HCT116 (cell line): ENCODE data around the gene TRPV2.

Experiments
- ATF3 ChIP-seq: IDR thresholded peaks from 2 replicates; pipeline ENCODE4 v1.6.1; 2012
- CEBPB ChIP-seq: IDR thresholded peaks from 2 replicates; pipeline ENCODE4 v1.6.1; 2012; ENCODE audit warnings: low read depth
- CTCF ChIP-seq, 3 experiments: fragments of 200-600 bp in 1 of 3; sonication (generic) in 1 of 3; IDR thresholded peaks in 2 of 3; conservative IDR thresholded peaks in 1 of 3; 2 replicates each; pipeline ENCODE4 v1.5.1; 2012 to 2017; ENCODE audit warnings: low read depth in 2 of 3, low read length in 2 of 3, antibody characterized with exemption in 1 of 3, borderline replicate concordance in 1 of 3, control low read depth in 1 of 3, mild to moderate bottlenecking in 1 of 3, mixed read lengths in 1 of 3, mixed run types in 1 of 3, moderate library complexity in 1 of 3; ENCODE audit not compliant: insufficient read depth in 1 of 3
- JUND ChIP-seq: IDR thresholded peaks from 2 replicates; pipeline ENCODE4 v1.6.1; 2012
- POLR2A ChIP-seq: IDR thresholded peaks from 2 replicates; pipeline ENCODE4 v1.7.0; 2011; ENCODE audit warnings: borderline replicate concordance; ENCODE audit not compliant: insufficient read depth, insufficient read length; ENCODE audit errors: extremely low read depth
- POLR2AphosphoS5 ChIP-seq: IDR thresholded peaks from 2 replicates; pipeline ENCODE4 v1.6.1; 2011; ENCODE audit warnings: mild to moderate bottlenecking, low read depth, low read length, moderate library complexity
- RAD21 ChIP-seq: IDR thresholded peaks from 2 replicates; pipeline ENCODE4 v1.6.1; 2012; ENCODE audit warnings: low read depth, mild to moderate bottlenecking
- REST ChIP-seq: IDR thresholded peaks from 2 replicates; pipeline ENCODE4 v1.6.1; 2012; ENCODE audit warnings: low read depth
- SIN3A ChIP-seq: IDR thresholded peaks from 2 replicates; pipeline ENCODE4 v1.6.1; 2012; ENCODE audit warnings: low read depth
- SP1 ChIP-seq: IDR thresholded peaks from 2 replicates; pipeline ENCODE4 v1.6.1; 2012; ENCODE audit warnings: low read depth
- YY1 ChIP-seq: IDR thresholded peaks from 2 replicates; pipeline ENCODE4 v1.6.1; 2011; ENCODE audit warnings: low read length, low read depth, moderate library complexity, mild to moderate bottlenecking; ENCODE audit not compliant: insufficient replicate concordance; ENCODE audit errors: extremely low read depth
- ZBTB33 ChIP-seq: IDR thresholded peaks from 2 replicates; pipeline ENCODE4 v1.6.1; 2011; ENCODE audit warnings: mild to moderate bottlenecking, low read length, moderate library complexity; ENCODE audit not compliant: insufficient replicate concordance; ENCODE audit errors: extremely low read depth
- ZNF274 ChIP-seq: fragments of 200-500 bp; sonication (Bioruptor generic); IDR thresholded peaks from 2 replicates; pipeline ENCODE4 v1.6.1; 2014; ENCODE audit warnings: mild to moderate bottlenecking, low read depth, low read length, inconsistent platforms

- TF ChIP-seq YY1 (no peak), CEBPB (no peak), POLR2A (no peak), SIN3A (no peak), ATF3 (no peak), CTCF (IDR thresholded peaks at IDR 0.05 in 2 of 3, conservative IDR thresholded peaks at IDR 0.05 in 1 of 3; ENCODE audit: borderline replicate concordance in 1 of 3, insufficient read depth in 1 of 3, low read depth in 2 of 3, low read length in 2 of 3) (no peak), ZBTB33 (no peak), RAD21 (no peak), ZNF274 (no peak), POLR2AphosphoS5 (no peak), SP1 (no peak), JUND (no peak), REST (no peak)
These were observed 63.3 kb downstream of the TRPV2 start for GRCh38 chr17:16478649-16479048.
